HG03025 (cell line): Measurements from ENCODE around the gene ARHGDIG.

ENCODE experiments used
- ATAC-seq: cut with Tn5 transposase; IDR thresholded peaks from one replicate; pipeline ENCODE4 v1.9.1; 2021; ENCODE audit warnings: mild to moderate bottlenecking, moderate library complexity; ENCODE audit not compliant: unreplicated experiment, low FRiP score

Gene ARHGDIG

DNA sequence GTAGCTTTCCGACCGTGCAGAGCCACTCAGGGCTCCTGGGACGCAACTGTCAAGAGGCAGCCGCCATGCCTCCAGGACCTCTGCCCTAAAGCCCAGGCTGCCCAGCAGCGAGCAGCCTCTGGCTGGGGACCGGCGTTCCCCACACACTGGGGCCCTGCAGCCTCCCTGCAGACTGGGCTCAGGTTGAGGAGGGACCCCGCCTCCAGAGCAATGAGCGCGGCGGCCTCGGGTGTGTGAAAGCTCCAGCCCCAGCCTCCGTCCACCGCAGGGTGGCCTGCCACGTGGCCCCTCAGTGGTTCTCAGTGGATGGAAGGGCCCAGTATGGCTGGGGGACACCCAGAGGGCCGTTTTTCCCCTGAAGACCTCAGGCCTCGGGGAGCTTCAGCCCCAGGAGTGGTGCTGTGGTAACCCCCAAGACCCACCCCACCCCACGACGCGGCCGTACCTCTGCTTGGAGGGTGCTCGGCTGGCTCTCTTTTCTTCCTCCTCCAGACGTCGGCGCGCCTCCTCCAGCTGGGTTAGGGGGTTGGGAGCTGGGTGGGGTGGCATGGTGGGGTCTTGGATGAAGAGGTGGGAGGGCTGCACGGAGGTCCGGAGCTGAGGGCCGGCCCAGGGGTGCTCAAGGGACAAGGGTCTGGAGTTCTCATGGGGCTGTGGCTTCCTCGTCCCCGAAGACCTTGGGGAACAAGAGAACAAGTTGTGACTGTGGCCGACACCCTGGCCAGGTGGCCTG lies 12.8 kb downstream of the ARHGDIG start:
- no peak for ATAC-seq

- ATAC-seq = no peak
Observed at GRCh38 chr16:296276-296675, 15.9 kb downstream of the ARHGDIG start.

GRCh38 chr16:296806-297510 lies 16.6 kb downstream of the ARHGDIG start:
- ATAC-seq = no peak

- no peak for ATAC-seq
Observed at GRCh38 chr16:297832-298231, 17.4 kb downstream of the ARHGDIG start.

DNA sequence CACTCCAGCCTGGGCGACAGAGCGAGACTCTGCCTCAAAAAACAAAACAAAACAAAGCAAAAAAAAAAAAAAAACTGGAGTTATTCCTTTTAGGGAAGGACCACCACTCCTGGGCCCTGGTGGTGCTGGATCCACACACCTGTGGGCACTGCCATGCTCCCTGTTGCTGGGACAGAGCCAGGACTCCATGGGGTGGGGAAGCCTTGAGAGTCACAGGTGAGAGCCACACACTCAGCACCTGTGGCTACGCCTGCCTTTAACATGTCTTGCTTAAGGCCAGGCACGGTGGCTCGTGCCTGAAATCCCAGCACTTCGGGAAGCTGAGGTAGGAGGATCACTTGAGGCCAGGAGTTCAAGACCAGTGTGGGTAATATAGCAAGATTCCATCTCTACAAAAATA lies 20.8 kb downstream of the ARHGDIG start:
- no peak for ATAC-seq

- no peak for ATAC-seq
Observed at GRCh38 chr16:301950-302349, 21.6 kb downstream of the ARHGDIG start.

- no peak for ATAC-seq
Observed at GRCh38 chr16:303760-304505, 23.5 kb downstream of the ARHGDIG start.

DNA sequence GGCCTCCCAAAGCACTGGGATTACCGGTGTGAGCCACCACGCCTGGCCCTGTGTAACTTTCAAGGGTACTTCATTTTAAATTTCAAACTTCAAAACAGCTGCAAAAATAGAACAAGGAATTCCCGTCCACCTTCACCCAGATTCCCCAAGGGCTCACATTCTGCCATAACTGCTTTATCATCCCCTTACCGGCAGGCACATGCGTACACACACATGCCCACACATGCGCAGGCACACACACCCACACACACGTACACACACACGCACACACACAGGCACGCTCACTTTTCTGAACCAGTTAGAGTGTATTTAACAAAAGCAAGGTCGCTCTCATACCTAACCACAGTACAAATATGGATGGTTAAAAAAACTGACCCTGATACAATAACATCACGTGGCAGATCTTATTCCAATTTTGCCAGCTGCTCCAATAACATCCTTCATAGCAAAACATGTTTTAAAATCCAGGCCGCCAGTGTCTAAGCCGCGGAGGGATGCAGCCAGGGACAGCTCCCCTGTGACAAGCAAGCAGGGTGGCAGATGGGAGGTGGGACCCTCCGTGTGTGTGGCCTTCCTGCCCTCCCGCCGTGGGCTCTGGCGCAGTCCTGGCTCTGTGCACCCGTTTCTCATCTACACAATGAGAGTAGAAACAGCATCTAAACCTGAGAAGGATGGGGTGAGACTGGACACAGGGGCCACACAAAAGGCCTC lies 25.7 kb downstream of the ARHGDIG start:
- ATAC-seq = no peak

DNA sequence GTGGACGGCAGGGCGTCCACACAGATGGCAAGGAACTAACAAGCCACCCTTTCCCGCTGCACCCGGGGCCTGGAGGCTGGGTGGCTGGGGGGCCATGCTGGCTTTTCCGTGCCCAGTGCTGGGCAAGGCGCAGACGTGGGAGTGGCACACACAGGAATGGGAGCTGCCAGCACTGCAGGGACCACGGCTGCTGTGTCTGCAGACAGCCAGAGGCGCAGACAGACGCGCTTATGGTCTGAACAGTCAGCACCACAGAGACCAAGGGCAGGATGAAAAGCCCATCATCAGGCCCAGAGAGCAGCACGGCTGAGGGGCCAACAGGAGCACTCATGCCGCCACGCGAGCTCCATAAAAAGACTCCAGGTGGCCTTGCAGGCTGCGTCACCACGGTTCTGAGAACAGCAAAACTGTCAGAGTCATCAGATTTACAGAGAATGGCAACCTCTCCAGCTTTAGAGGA lies 26.6 kb downstream of the ARHGDIG start:
- ATAC-seq = no peak

- ATAC-seq = no peak
Observed at GRCh38 chr16:307691-308312, 27.4 kb downstream of the ARHGDIG start.

- no peak for ATAC-seq
Observed at GRCh38 chr16:309476-309875, 29.1 kb downstream of the ARHGDIG start.

DNA sequence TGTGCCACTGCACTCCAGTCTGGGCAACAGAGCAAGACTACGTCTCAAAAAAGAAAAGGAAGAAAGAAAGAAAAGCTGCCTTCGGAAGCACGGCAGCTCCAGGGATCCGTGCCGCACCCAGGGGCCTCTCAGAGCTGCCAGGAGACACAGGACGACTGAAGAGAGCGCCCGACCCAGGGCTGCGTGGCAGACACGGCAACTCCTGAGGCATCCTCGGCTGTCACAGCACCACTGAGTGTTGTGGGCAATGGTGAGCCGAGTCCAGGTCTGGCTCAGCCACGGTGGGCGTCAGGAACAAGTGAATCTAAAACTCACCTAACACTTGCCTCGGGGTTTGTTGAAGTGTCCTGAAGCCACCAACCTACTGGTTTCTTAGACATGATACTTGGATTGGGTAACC lies 31.3 kb downstream of the ARHGDIG start:
- ATAC-seq = no peak

- ATAC-seq = no peak
Observed at GRCh38 chr16:314351-314750, 34.0 kb downstream of the ARHGDIG start.

- no peak for ATAC-seq
Observed at GRCh38 chr16:314795-315299, 34.5 kb downstream of the ARHGDIG start.

DNA sequence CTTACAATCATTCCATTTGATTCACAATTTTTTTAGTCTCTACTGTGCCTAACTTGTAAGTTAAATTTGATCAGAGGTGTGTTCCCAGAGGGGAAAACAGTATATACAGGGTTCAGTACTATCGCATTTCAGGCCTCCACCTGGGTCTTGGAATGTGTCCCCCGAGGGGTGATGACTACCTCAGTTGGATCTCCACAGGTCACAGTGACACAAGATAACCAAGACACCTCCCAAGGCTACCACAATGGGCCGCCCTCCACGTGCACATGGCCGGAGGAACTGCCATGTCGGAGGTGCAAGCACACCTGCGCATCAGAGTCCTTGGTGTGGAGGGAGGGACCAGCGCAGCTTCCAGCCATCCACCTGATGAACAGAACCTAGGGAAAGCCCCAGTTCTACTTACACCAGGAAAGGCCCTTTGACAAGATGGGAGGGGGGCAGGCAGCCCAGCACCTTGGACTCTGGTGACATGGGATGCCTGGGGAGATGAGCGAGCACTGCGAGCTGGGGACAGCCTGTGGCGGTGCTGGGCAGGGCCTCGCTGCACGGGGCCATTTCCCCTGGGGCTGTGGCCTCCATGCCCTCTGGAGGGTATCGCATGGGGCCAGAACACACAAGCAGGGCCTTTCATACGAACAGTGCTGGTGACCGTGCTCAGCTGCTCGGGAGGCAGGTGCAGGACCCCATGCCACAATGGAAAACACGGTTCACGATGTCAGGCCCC lies 36.5 kb downstream of the ARHGDIG start:
- ATAC-seq = no peak

- ATAC-seq = no peak
Observed at GRCh38 chr16:317583-317982, 37.2 kb downstream of the ARHGDIG start.

GRCh38 chr16:318628-319027 lies 38.2 kb downstream of the ARHGDIG start:
- no peak for ATAC-seq

DNA sequence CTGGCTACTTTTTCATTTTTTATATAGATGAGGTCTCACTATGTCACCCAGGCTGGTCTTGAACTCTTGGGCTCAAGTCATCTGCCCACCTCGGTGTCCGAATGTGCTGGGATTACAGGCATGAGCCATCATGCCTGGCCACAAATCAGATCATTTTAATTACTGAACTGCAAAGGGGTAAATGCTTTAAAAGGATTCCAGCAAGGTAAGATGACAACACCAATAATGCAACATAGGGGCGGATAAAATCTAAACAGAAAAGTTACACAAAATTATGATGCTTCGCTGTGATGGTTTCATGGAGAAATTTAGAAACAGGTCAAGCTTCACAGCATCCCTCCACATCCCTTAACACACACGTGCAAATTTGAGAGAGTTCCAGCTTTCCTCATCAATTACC lies 39.8 kb downstream of the ARHGDIG start:
- no peak for ATAC-seq

GRCh38 chr16:321532-321931 lies 41.1 kb downstream of the ARHGDIG start:
- no peak for ATAC-seq
